Stomach (tissue), 4 donors: ENCODE results near the gene TFEB.

ENCODE experiments used
- EP300 ChIP-seq: sonication (generic); formaldehyde crosslinking; IDR thresholded peaks from one replicate; pipeline ENCODE4 v1.6.1; 2017; ENCODE audit warnings: antibody characterized with exemption
- POLR2A ChIP-seq, 4 donors: fragments of 450-650 bp; IDR thresholded peaks; one replicate each; pipeline ENCODE4 v1.6.1; 2016; ENCODE audit warnings: antibody characterized with exemption in 4 of 4, control low read depth in 2 of 4, mild to moderate bottlenecking in 1 of 4, moderate library complexity in 1 of 4
- POLR2AphosphoS5 ChIP-seq, 3 donors: sonication (generic); formaldehyde crosslinking; IDR thresholded peaks; one replicate each; pipeline ENCODE4 v1.6.1; 2016; ENCODE audit warnings: antibody characterized with exemption in 3 of 3
- TF ChIP-seq, protein P1 (sequence below), 7 experiments: fragments of 450-650 bp in 4 of 7; fragments of 200-600 bp in 3 of 7; sonication (generic) in 3 of 7; IDR thresholded peaks; one replicate each; pipeline ENCODE4 v1.5.1; 2016 to 2019; ENCODE audit warnings: antibody characterized with exemption in 7 of 7, control low read depth in 2 of 7, mild to moderate bottlenecking in 1 of 7

DNA sequence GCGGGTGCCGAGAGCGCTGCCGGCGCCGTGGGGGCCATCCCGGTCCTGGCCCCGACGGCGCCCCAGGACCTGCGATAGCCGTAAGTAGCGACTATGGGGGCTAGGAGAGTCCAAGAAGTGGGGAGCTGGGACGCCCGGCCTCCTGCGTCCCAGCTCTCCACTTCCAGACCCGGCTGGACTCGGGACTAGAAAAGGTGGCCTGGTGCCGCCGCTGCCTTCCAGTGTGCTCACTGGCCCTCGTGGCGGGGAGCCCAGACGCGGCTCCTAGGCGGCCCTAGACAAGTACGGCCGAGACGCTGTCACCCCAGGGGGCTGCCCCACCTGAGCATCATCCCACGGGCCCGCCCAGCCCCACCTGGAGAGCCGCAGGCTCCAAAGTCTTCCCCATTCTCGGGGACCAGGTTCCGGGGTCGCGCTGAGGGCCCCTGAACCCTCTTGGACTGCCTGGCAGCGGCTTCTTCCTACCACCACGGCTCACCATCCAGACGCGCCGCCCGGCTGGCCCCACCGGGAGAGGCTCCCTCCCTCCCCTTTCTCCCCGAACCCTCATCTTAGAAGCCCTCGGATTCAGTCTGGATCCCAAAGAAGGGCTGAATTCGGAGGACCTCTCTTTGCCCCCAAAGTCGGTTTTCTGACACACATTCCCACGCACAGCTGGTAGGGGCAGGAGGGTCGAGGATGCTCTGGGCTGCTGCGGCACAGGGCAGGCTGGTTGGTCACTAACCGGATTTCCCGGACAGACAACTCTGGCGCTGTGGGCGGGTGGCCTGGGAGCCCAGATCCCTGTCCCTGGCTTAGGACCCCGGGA lies 98.0 kb downstream of the TFEB start:
- TF ChIP-seq, protein P1, sequence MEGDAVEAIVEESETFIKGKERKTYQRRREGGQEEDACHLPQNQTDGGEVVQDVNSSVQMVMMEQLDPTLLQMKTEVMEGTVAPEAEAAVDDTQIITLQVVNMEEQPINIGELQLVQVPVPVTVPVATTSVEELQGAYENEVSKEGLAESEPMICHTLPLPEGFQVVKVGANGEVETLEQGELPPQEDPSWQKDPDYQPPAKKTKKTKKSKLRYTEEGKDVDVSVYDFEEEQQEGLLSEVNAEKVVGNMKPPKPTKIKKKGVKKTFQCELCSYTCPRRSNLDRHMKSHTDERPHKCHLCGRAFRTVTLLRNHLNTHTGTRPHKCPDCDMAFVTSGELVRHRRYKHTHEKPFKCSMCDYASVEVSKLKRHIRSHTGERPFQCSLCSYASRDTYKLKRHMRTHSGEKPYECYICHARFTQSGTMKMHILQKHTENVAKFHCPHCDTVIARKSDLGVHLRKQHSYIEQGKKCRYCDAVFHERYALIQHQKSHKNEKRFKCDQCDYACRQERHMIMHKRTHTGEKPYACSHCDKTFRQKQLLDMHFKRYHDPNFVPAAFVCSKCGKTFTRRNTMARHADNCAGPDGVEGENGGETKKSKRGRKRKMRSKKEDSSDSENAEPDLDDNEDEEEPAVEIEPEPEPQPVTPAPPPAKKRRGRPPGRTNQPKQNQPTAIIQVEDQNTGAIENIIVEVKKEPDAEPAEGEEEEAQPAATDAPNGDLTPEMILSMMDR (IDR thresholded peaks at IDR 0.05) = no peak
- TF ChIP-seq POLR2AphosphoS5 (IDR thresholded peaks at IDR 0.05) (no peak), POLR2A (IDR thresholded peaks at IDR 0.05) (no peak), EP300 (no peak)
